PC-3 (cell line): ENCODE measurements around the gene ASF1A.

Source experiments
- EZH2 ChIP-seq: fragments of 300-600 bp; sonication (generic); IDR thresholded peaks from one replicate; pipeline ENCODE4 v1.6.1; 2017; ENCODE audit warnings: antibody characterized with exemption, mild to moderate bottlenecking, low read length; ENCODE audit not compliant: unreplicated experiment
- TF ChIP-seq, protein P1 (sequence below): fragments of 300-600 bp; sonication (generic); conservative IDR thresholded peaks from 2 replicates; pipeline ENCODE4 v1.5.1; 2017; ENCODE audit warnings: antibody characterized with exemption, low read depth, mild to moderate bottlenecking, low read length

DNA sequence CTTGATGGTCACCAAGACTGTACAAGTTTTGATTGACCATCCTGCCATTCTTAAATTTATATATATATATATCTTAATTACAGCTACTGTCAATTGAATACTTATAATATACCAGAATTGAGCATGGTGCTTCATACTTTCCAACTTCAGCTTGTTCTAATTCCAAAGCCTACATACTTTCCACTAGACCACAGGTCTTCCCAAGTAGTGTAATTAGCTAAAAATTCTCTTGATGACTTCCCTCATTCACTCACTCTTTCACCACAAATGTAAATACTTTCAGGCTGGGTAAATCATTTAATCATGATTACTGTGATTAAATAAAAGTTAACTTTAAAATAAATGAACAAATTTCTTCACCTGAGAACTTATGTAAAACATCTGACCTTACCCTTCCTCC, 3.4 kb downstream of the ASF1A start:
- TF ChIP-seq, protein P1, sequence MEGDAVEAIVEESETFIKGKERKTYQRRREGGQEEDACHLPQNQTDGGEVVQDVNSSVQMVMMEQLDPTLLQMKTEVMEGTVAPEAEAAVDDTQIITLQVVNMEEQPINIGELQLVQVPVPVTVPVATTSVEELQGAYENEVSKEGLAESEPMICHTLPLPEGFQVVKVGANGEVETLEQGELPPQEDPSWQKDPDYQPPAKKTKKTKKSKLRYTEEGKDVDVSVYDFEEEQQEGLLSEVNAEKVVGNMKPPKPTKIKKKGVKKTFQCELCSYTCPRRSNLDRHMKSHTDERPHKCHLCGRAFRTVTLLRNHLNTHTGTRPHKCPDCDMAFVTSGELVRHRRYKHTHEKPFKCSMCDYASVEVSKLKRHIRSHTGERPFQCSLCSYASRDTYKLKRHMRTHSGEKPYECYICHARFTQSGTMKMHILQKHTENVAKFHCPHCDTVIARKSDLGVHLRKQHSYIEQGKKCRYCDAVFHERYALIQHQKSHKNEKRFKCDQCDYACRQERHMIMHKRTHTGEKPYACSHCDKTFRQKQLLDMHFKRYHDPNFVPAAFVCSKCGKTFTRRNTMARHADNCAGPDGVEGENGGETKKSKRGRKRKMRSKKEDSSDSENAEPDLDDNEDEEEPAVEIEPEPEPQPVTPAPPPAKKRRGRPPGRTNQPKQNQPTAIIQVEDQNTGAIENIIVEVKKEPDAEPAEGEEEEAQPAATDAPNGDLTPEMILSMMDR, result no peak
- TF ChIP-seq EZH2, result no peak
